GM12892 (cell line): ENCODE results near the gene SDHAF1.

Experiments used
- POLR2A ChIP-seq: IDR thresholded peaks from 2 replicates; pipeline ENCODE4 v1.6.1; 2011; ENCODE audit warnings: low read depth, low read length, control low read depth
- POLR2AphosphoS5 ChIP-seq: IDR thresholded peaks from 2 replicates; pipeline ENCODE4 v1.6.1; 2011; ENCODE audit warnings: low read depth, low read length, control low read depth

GRCh38 chr19:36041831-36042230, 46.8 kb downstream of the SDHAF1 start:
- TF ChIP-seq POLR2A (no peak), POLR2AphosphoS5 (no peak)
